NT2/D1 (cell line): ENCODE data around the gene TLE6.
"Not testable (repeated sequence)": the region's sequence is repeated elsewhere in the genome, so short reads cannot be mapped to it uniquely, and the experiment has no call there.

Experiments used
- DNase-seq: peaks from one replicate; pipeline ENCODE4 v3.0.0-alpha.2; 2011; ENCODE audit warnings: low read depth, low spot score
- H3K27me3 ChIP-seq: 2 replicates; pipeline ENCODE4 v1.6.0; 2011; ENCODE audit warnings: mild to moderate bottlenecking; ENCODE audit not compliant: insufficient read length, insufficient read depth
- H3K36me3 ChIP-seq: 2 replicates; pipeline ENCODE4 v1.6.1; 2011; ENCODE audit warnings: mild to moderate bottlenecking, low read length, mixed read lengths; ENCODE audit not compliant: insufficient read depth, insufficient read length
- H3K4me1 ChIP-seq: 2 replicates; pipeline ENCODE4 v1.5.1; 2011; ENCODE audit not compliant: insufficient read depth, insufficient read length
- H3K4me3 ChIP-seq: 2 replicates; pipeline ENCODE4 v1.5.1; 2011; ENCODE audit warnings: low read depth; ENCODE audit not compliant: insufficient read length
- H3K9ac ChIP-seq: 2 replicates; pipeline ENCODE4 v1.6.0; 2011; ENCODE audit warnings: low read depth; ENCODE audit not compliant: insufficient read length
- H3K9me3 ChIP-seq: 2 replicates; pipeline ENCODE4 v1.5.1; 2011; ENCODE audit warnings: mild to moderate bottlenecking, low read length; ENCODE audit not compliant: insufficient read depth
- SUZ12 ChIP-seq: IDR thresholded peaks from 2 replicates; pipeline ENCODE4 v1.6.1; 2011; ENCODE audit not compliant: insufficient read length, insufficient read depth; ENCODE audit errors: extremely low read depth
- YY1 ChIP-seq: IDR thresholded peaks from 2 replicates; pipeline ENCODE4 v1.6.1; 2011; ENCODE audit not compliant: insufficient read length, insufficient read depth
- ZNF274 ChIP-seq: IDR thresholded peaks from 2 replicates; pipeline ENCODE4 v1.6.1; 2011; ENCODE audit warnings: mild to moderate bottlenecking, low read depth, low read length

Gene TLE6

DNA sequence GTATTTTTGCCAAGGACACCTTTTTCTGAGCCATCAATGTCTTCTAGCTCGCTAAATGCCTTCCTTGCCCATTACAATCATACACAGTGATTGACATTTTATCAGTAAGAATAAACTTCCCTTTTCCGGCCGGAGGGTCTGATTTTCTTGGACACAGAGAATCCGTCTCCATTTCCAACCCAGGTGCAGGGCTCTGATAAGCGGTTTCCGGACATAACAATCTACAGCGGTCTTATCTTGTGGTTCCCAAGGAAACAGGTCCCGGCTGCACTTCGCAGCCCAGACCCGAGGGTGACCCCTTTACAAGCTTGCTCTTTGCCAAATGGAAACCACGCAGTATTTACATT is 27.5 kb upstream of the TLE6 start:
- Histone ChIP-seq H3K27me3 (no peaks in the 10 kb centered on the region), H3K4me1 (peaks cover 3% of the 10 kb centered on the region), H3K4me3 (peak overlapping the region; percentile 98), H3K36me3 (peaks cover 3% of the 10 kb centered on the region), H3K9ac (peak overlapping the region; percentile 94), H3K9me3 (no peaks in the 10 kb centered on the region)
- no peak for DNase-seq
- TF ChIP-seq SUZ12, result no peak
- TF ChIP-seq YY1, result no peak
- no peak for TF ChIP-seq ZNF274

DNA sequence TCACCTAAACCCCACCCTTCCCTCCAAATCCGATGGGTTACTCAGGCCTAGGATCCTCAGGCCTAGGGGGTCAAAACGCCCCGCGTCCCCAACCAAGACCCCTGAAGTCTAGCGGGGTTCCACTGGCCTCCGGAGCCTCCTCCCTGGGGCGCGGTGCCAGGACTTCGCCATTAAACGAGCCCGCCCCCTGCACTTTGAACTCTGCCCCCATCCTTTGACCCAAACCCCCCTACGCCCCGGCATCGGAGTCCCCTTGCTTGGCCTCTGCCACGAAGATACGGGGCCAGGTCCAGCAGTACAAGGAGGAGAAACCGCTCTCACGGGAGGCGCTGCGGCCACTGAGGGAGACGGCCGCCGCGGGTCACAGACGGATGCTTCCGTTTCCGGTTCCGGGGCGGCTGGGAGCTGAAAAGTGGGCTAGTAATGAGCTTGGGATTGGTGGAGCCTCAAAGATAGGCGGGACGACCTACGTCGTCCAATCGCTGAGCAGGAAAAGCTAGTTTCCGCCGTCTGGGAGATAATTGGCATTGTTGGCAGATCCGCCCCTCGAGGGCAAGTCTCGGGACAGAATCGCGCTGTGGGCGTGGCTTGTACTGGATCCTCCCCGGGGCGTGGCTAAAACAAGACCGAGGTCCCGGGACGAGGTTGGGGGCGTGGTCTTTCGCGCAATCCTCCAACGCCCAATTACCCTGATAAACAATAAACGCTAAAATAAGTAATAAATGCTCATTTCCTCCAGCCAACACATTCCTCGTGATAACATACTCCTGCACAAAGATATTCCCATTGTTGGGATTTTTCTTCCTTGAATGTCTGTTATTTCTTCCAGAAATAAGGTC is 26.9 kb upstream of the TLE6 start:
- no peak for TF ChIP-seq YY1
- TF ChIP-seq ZNF274, result no peak
- no peak for TF ChIP-seq SUZ12
- Histone ChIP-seq H3K4me3 (peak overlapping the region; percentile 98), H3K27me3 (no peaks in the 10 kb centered on the region), H3K4me1 (peaks cover 3% of the 10 kb centered on the region), H3K9me3 (no peaks in the 10 kb centered on the region), H3K36me3 (peaks cover 3% of the 10 kb centered on the region), H3K9ac (peak overlapping the region; percentile 94)
- peak; percentile 98 for DNase-seq

DNA sequence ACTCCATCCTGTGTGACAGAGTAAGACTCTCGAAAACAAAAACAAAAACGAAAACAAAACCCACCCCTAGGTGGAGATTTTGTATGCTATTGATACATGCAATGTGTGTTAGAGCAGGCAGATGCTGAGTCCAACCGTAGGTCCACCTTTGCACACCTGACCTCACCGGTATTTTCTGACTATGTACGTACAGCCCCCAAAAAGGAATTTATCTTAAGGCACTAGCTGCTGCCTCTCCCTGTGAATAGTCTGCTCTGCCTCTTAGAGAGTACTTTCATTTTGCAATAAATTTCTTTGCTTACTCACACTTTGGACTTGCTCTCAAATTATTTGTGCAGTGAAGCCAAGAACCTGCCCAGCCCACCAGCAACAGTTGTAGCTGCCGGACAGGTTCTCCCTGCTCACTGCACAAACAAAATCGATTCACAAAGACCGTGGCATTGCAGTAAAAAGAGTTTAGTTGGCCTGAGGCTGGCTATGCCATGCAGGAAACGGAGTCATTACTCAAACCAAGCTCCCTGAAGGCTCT is 24.3 kb upstream of the TLE6 start:
- DNase-seq, result no peak
- Histone ChIP-seq H3K9me3 (no peaks in the 10 kb centered on the region), H3K4me1 (peaks cover 3% of the 10 kb centered on the region), H3K36me3 (peaks cover 3% of the 10 kb centered on the region), H3K4me3 (no peak overlapping the region), H3K9ac (no peak overlapping the region), H3K27me3 (no peaks in the 10 kb centered on the region)
- TF ChIP-seq YY1 (no peak), SUZ12 (no peak)

DNA sequence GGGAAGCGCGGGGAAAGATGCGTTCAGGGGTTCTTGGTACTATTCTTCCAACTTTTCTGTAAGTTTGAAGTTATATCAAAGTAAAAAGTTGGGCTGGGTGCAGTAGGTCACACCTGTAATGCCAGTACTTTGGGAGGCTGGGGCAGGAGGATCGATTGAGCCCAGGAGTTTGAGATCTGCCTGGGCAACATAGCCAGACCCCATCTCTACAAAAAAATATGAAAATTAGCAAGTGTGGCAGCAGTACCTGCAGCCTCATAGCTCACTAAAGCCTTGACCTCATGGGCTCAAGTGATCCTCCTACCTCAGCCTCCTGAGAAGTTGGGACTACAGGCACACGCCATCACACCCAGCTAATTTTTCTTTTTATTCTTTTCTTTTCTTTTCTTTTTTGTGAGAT is 20.2 kb upstream of the TLE6 start:
- no peak for TF ChIP-seq ZNF274
- TF ChIP-seq YY1, result no peak
- no peak for TF ChIP-seq SUZ12
- H3K4me1 ChIP-seq, result no peaks in the 10 kb centered on the region
- no peaks in the 10 kb centered on the region for H3K27me3 ChIP-seq
- no peak for DNase-seq
- no peaks in the 10 kb centered on the region for H3K9me3 ChIP-seq
- H3K4me3 ChIP-seq, result no peak overlapping the region
- H3K9ac ChIP-seq, result no peak overlapping the region
- no peaks in the 10 kb centered on the region for H3K36me3 ChIP-seq

DNA sequence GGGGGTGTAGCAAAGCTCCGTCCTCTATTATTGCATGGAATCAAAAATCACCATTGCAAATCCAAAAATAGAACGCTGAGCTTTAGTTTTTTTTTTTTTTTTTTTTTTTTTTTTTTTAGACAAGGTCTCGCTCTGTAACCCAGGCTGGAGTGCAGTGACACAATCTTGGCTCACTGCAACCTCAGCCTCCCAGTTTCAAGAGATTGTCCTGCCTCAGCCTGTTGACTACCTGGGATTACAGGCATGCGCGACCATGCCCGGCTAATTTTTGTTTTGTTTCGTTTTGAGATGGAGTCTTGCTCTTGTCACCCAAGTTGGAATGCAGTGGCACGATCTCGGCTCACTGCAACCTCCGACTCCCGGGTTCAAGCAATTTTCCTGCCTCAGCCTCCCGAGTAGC is 17.2 kb upstream of the TLE6 start:
- H3K27me3 ChIP-seq, result no peaks in the 10 kb centered on the region
- DNase-seq, result no peak
- H3K9me3 ChIP-seq, result no peaks in the 10 kb centered on the region
- TF ChIP-seq YY1 (no peak), SUZ12 (no peak), ZNF274 (no peak)
- no peaks in the 10 kb centered on the region for H3K4me1 ChIP-seq
- H3K36me3 ChIP-seq, result no peaks in the 10 kb centered on the region
- no peak overlapping the region for H3K9ac ChIP-seq
- H3K4me3 ChIP-seq, result no peak overlapping the region

DNA sequence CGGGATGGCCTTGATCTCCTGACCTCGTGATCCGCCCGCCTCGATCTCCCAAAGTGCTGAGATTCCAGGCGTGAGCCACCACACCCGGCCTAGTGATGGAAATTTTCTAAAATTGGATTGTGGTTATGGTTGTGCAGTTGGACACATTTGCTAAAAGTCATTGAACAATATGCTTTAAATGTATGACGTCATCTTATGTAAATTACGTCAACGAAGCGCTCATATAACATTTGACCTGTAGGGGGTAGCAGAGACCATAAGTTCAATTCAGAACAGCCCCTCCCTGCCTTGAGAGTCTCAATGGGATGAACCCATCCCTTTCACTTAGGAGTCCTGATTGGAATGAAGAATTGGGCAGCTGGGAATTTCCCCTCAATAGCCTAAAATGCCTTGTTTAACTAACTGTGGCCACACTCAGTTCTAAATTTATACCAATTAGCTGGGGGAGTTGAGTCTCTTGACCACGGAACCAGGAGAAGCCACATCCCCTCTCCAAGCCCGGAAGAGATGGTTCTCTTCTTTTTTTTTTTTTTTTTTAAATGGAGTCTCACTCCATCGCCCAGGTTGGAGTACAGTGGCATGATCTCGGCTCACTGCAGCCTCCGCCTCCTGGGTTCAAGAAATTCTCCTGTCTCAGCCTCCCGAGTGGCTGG is 15.2 kb upstream of the TLE6 start:
- Histone ChIP-seq H3K4me1 (no peaks in the 10 kb centered on the region), H3K9ac (no peak overlapping the region), H3K9me3 (no peaks in the 10 kb centered on the region), H3K36me3 (no peaks in the 10 kb centered on the region), H3K27me3 (no peaks in the 10 kb centered on the region), H3K4me3 (no peak overlapping the region)
- TF ChIP-seq ZNF274 (no peak), SUZ12 (no peak), YY1 (no peak)
- DNase-seq, result no peak

DNA sequence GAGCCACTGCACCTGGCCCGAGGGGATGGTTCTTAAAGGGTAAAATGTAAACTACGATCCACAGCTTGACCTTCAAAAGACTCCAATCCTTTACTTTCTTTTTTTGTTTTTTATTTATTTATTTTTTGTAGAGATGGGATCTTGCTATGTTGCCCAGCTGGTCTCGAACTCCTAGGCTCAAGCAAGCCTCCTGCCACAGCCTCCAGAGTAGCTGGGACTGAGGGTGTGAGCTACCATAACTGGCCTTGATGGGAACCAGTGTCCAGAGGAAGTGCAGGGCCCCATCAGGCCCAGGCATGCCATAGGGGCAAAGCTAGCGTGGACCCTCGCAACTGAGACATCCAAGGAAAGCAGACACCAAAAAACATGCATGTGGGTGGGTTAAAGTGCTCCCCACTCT is 14.2 kb upstream of the TLE6 start:
- H3K4me1 ChIP-seq, result no peaks in the 10 kb centered on the region
- no peaks in the 10 kb centered on the region for H3K9me3 ChIP-seq
- no peaks in the 10 kb centered on the region for H3K36me3 ChIP-seq
- no peak for DNase-seq
- H3K4me3 ChIP-seq, result no peak overlapping the region
- H3K9ac ChIP-seq, result no peak overlapping the region
- H3K27me3 ChIP-seq, result no peaks in the 10 kb centered on the region
- no peak for TF ChIP-seq YY1
- no peak for TF ChIP-seq SUZ12
- TF ChIP-seq ZNF274, result no peak

DNA sequence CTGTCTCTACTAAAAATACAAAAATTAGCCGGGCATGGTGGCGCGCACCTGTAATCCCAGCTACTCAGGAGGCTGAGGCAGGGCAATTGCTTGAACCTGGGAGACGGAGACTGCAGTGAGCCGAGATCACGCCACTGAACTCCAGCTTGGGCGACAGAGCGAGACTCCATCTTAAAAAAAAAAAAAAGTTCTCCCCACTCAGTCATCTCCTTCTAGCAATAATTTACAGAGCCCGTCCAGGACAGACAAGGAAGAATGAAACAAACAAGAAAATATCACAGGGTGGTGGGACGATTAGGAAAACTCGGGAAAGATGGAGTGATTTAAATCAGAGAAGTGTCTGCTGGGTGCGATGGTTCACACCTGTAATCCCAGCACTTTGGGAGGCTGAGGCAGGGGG is 13.7 kb upstream of the TLE6 start:
- not testable (repeated sequence) for H3K4me3 ChIP-seq, H3K4me1 ChIP-seq, DNase-seq, H3K9ac ChIP-seq, H3K9me3 ChIP-seq, H3K36me3 ChIP-seq, H3K27me3 ChIP-seq
